Naive thymus-derived CD8-positive, alpha-beta T cell (primary cell): ENCODE measurements around the gene INPP5J. TPM values are rescaled to one million over a fixed set of nuclear protein-coding genes. Genes with fewer than 3 reads are reported as not detected.
A peak's percentile ranks its signal among the peaks of the same experiment; 100 is the strongest.
"Not testable (repeated sequence)": the region's sequence is repeated elsewhere in the genome, so short reads cannot be mapped to it uniquely, and the experiment has no call there.

Experiments
- ATAC-seq, 2 donors: fragments of 150-1000 bp; cut with Tn5 transposase in 1 of 2; sonication (Bioruptor Pico), chemical (Tn5 transposase) in 1 of 2; 1 replicate in 1 of 2; 2 replicates in 1 of 2; pipeline ENCODE4 v1.10.0; 2021; ENCODE audit warnings: mild to moderate bottlenecking in 2 of 2, moderate library complexity in 2 of 2
- POLR2A ChIA-PET: fragments of 350-600 bp; sonication (Branson Sonifier 250); formaldehyde crosslinking; loops from one replicate; lab custom pipeline; 2021; ENCODE audit warnings: antibody characterized with exemption; lab: Charles Lee
- DNase-seq, 10 donors: peaks; one replicate each; pipeline versions ENCODE4 v3.0.0 to v3.0.0-alpha.2; 2020 to 2022
- H3K27ac Mint-ChIP-seq, 10 donors: one replicate each; pipeline ENCODE4 v1.8.0; 2020 to 2022; ENCODE audit warnings: mild to moderate bottlenecking in 10 of 10, mixed read lengths in 10 of 10, moderate library complexity in 4 of 10, inconsistent platforms in 1 of 10
- H3K27me3 Mint-ChIP-seq, 5 donors: one replicate each; pipeline ENCODE4 v1.8.0; 2021 to 2022; ENCODE audit warnings: mixed read lengths in 5 of 5
- H3K36me3 Mint-ChIP-seq, 3 donors: one replicate each; pipeline ENCODE4 v1.8.0; 2020 to 2022; ENCODE audit warnings: mixed read lengths in 3 of 3, mild to moderate bottlenecking in 2 of 3, inconsistent platforms in 1 of 3
- H3K4me1 Mint-ChIP-seq, 4 donors: one replicate each; pipeline ENCODE4 v1.8.0; 2021 to 2022; ENCODE audit warnings: mixed read lengths in 4 of 4
- H3K4me3 Mint-ChIP-seq, 10 donors: one replicate each; pipeline ENCODE4 v1.8.0; 2020 to 2022; ENCODE audit warnings: mild to moderate bottlenecking in 10 of 10, mixed read lengths in 10 of 10, moderate library complexity in 6 of 10, inconsistent platforms in 1 of 10
- H3K9me3 Mint-ChIP-seq, 9 donors: one replicate each; pipeline ENCODE4 v1.8.0; 2020 to 2022; ENCODE audit warnings: mixed read lengths in 9 of 9, mild to moderate bottlenecking in 3 of 9, inconsistent platforms in 1 of 9, moderate library complexity in 1 of 9
- polyA plus RNA-seq, 3 donors: library from polyadenylated mRNA; unstranded; fragments of 300-500 nt; fragmentation: Illumina TruSeq; gene quantifications; one replicate each; pipeline ENCODE4 v1.2.3, GENCODE V29; 2021
- total RNA-seq, 8 experiments: library from RNA in 2 of 8; stranded (reverse) in 2 of 8; gene quantifications; one replicate each; pipeline ENCODE4 v1.2.3 and lab custom pipeline; 2021 to 2026

The INPP5J gene
- total and polyA plus RNA-seq, 5 experiments from 2014 or later: 0.33 to 0.47 TPM; not detected in 3

DNA sequence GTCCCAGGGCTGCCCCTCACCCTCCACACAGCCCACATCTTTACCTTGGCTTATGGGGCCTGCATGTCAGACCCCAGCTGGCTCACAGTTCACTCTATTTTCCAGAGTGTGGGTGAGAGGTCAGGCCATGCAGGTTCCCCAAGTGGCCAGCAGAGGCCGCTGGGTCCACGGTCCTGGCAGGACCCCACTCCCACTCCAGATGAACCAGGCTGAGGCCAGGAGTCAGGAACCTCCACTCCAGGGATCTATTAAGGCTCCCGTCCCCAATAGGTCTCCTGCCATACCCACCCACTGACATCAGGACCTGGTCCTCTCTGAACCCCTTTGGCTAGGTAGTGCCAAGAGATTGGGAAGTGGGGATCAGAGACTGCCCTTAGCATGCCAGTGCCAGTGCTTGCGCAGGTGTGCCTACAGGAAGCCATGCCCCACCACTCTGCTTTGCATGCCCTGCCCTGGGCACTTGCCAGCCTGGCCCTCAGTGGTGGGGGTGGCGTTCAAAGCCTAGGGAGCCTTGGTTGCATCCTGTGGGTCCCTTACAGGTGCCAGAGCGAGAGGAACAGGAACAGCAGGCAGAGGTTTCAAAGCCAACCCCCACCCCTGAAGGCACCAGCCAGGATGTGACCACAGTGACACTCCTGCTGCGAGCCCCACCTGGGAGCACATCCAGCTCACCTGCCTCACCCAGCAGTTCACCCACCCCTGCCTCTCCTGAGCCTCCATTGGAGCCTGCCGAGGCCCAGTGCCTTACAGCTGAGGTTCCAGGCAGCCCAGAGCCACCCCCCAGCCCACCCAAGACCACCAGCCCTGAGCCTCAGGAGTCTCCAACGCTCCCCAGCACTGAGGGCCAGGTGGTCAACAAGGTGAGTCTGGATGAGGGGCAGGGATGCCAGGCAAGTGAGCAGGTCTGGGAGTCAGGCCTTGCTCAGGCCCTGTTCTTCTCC, 33.3 kb upstream of the INPP5J start:
- Mint-ChIP-seq H3K36me3 (no peaks in the 10 kb centered on the region), H3K27ac (no peak overlapping the region), H3K9me3 (no peaks in the 10 kb centered on the region), H3K4me1 (peaks cover under 1 to 7% (median 4%) of the 10 kb centered on the region in 4 donors), H3K4me3 (no peak overlapping the region), H3K27me3 (no peaks in the 10 kb centered on the region)
- POLR2A ChIA-PET: no interaction called here
- no peak for ATAC-seq
- DNase-seq: peak in 2 of 10 donors; percentile 27 to 31

DNA sequence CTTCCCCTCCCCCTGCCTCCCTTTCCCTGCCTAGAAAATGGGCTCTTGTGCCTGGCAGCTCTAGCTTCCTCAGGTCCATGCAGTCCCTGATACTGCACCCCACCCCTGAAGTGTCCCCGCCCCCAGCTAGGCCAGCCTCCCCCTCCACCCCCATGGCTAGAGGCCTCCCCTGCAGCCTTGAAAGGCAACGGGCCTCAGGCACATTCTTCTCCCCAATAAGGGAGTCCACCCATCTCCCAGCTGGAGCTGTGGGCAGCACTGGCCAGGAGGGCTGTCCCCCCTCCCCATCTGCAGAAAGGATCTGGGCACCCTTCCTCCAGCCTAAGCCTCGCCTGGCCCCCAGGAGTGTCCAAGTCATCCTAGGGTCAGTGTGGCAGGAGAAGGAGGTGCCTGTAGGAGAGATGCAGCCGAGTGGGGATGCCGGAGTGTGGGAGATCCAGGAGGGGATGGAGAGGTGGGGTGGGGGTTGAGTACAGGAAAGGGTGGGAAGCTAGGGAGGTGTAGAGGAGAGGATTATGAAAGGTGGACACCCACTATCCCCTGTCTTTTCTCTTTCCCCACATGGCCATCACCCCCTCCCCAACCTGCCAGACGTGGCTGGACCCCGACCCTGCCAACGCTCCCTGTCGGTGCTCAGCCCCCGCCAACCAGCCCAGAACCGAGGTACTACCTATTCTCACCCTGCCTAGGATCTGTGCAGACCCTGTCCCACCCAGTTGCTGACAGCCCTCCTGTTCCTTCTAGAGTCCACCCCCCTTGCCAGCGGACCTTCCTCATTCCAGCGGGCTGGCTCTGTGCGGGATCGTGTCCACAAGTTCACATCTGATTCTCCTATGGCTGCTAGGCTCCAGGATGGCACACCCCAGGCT, 32.3 kb upstream of the INPP5J start:
- H3K4me3 Mint-ChIP-seq: no peak overlapping the region
- ATAC-seq (no peak), DNase-seq (no peak)
- no peaks in the 10 kb centered on the region for H3K36me3 Mint-ChIP-seq
- H3K4me1 Mint-ChIP-seq: peaks cover 0 to 3% (median 1%) of the 10 kb centered on the region in 4 donors
- no peaks in the 10 kb centered on the region for H3K27me3 Mint-ChIP-seq
- no peaks in the 10 kb centered on the region for H3K9me3 Mint-ChIP-seq
- POLR2A ChIA-PET: no interaction called here
- no peak overlapping the region for H3K27ac Mint-ChIP-seq

DNA sequence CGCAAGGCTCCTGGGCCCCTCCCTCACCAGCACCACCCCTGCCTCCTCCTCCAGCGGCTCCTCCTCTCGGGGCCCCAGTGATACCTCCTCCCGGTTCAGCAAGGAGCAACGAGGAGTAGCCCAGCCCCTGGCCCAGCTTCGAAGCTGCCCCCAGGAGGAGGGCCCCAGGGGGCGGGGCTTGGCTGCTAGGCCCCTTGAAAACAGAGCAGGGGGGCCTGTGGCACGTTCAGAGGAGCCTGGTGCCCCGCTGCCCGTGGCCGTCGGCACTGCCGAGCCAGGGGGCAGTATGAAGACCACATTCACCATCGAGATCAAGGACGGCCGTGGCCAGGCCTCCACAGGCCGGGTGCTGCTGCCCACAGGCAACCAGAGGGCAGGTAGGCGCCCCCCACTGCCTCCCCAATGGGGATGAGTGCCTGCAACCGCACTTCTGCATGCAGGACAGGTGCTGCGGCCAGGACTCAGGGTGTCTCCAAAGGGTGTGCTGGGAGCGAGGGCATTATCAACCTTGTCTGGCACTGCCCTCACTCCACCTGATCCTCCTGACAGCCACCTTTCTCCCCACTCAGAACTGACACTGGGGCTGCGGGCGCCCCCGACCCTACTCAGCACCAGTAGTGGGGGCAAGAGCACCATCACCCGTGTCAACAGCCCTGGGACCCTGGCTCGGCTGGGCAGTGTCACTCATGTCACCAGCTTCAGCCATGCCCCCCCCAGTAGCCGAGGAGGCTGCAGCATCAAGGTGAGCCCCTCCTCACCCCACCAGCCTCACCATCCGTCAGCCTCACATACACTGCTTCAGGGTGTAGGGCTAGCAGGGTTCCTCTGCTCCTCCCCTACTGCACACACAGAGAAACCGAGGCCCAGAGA, 31.4 kb upstream of the INPP5J start:
- DNase-seq: no peak
- Mint-ChIP-seq H3K9me3 (no peaks in the 10 kb centered on the region), H3K4me1 (peaks cover 0 to 3% (median under 1%) of the 10 kb centered on the region in 4 donors), H3K36me3 (no peaks in the 10 kb centered on the region), H3K27me3 (no peaks in the 10 kb centered on the region), H3K4me3 (no peak overlapping the region), H3K27ac (no peak overlapping the region)
- no peak for ATAC-seq
- POLR2A ChIA-PET: no interaction called here

DNA sequence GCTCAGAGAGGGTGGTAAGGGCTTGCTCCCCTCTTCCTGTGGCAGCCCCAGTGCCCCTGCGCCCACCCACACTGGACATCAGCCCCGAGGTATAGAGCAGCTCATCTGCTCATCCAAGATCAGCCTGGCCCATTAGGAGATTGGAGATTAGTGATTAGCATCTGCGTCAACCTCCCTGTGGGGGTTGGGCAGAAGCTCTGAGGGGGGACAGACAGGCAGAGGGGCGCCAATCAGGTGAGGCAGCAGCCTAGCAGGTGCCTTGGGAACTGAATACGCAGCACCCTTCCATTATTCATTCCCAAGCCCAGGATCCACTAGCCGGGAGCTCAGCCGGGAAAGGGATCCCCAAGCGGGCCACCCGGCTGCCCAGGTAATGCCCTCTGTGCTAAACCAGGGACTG, 30.6 kb upstream of the INPP5J start:
- DNase-seq (no peak), ATAC-seq (no peak)
- Mint-ChIP-seq H3K4me3 (no peak overlapping the region), H3K27ac (no peak overlapping the region), H3K36me3 (no peaks in the 10 kb centered on the region), H3K27me3 (no peaks in the 10 kb centered on the region), H3K4me1 (peaks cover 0 to 3% (median under 1%) of the 10 kb centered on the region in 4 donors), H3K9me3 (no peaks in the 10 kb centered on the region)
- POLR2A ChIA-PET: no interaction called here

DNA sequence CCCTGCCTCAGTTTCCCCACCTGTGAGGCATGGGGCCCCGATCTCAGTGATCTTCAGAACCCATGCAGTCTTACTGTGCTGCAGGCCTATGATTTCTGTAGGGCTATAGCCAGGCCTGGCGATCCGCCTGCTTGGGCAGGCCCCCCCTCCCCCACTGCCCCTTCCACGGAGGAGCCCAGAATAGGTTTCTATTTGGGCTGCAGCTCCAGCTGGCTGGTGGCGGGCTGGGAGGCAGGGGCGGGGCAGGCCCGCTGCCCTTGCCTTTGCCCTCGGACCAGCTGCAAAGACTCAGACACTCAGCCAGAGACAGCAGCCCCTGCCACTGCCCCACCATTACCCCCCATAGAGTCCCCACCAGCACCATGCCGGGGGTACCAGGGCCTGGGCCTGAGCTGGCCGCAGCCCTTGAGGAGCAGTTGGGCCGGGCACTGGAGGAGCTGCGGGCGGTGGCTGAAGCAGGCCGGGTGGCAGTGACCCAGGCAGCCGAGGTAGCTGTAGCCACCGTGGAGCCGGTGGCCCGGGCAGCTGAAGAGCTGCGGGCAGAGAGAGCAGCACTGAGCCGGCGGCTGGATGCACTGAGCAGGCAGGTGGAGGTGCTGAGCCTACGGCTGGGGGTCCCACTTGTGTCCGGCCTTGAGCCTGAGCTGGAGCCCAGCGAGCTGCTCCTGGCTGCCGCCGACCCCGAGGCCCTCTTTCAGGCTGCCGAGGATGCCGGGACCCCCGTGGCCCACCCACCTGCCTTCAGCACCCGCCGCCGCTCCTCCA, 29.5 kb upstream of the INPP5J start:
- no peaks in the 10 kb centered on the region for H3K27me3 Mint-ChIP-seq
- no peak for DNase-seq
- peaks cover 0 to 3% (median under 1%) of the 10 kb centered on the region in 4 donors for H3K4me1 Mint-ChIP-seq
- H3K36me3 Mint-ChIP-seq: no peaks in the 10 kb centered on the region
- POLR2A ChIA-PET: no interaction called here
- no peaks in the 10 kb centered on the region for H3K9me3 Mint-ChIP-seq
- no peak overlapping the region for H3K4me3 Mint-ChIP-seq
- H3K27ac Mint-ChIP-seq: no peak overlapping the region
- no peak for ATAC-seq

DNA sequence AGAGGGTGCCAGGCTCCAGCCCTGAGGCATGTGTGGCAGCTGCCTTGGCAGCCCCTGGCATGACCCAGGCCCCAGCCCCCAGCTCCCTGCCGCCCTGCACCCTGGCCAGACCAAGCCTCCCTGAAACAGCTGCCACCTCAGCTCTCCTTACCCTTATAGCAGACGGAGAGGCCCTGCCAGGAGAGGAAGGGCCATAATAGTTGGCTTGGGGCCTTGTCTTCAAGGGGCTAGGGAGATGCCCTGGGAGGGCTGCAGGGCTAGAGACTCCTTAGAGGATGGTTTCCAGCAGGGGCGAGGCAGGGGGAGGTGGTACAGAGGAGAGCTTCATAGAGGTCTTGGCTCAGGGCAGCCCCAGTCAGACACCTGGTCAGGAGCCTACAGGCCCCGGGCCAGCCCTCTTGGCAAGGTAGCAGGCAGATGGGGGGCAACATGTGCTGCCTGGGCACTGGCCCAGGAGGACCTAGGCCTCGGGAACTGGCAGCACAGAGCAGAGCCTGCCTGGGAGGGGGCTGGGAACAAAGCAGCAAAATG, 28.7 kb upstream of the INPP5J start:
- peak overlapping the region in 1 of 10 donors; percentile 53 for H3K27ac Mint-ChIP-seq

DNA sequence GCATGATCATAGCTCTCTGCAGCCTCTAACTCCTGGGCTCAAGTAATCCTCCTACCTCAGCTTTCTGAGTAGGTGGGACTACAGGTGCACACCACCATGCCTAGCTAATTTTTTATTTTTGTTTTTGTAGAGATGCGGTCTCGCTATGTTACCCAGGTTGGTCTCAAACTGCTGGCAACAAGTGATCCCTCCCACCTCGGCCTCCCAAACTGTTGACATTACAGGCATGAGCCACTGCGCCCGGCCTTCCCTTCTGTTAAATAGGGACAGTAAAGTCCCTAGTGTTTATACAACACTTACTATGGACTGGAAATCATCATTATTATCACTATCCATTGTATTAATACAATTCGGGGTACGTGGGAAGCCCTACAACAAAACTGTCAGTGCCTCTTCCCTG, 28.0 kb upstream of the INPP5J start:
- DNase-seq: no peak
- H3K27ac Mint-ChIP-seq: peak overlapping the region in 1 of 10 donors; percentile 25
- H3K27me3 Mint-ChIP-seq: no peaks in the 10 kb centered on the region
- H3K9me3 Mint-ChIP-seq: no peaks in the 10 kb centered on the region
- POLR2A ChIA-PET: interaction anchor here (1.0 kb wide), 1 partner anchor 12 kb away, joined by 3 read pairs; the partner anchor contains the start of gene SELENOM
- no peak for ATAC-seq
- H3K4me1 Mint-ChIP-seq: no peaks in the 10 kb centered on the region
- no peak overlapping the region for H3K4me3 Mint-ChIP-seq
- no peaks in the 10 kb centered on the region for H3K36me3 Mint-ChIP-seq

More for the DNA sequence above, 28.7 kb upstream of the INPP5J start:
- no peaks in the 10 kb centered on the region for H3K27me3 Mint-ChIP-seq
- DNase-seq (no peak), ATAC-seq (no peak)
- no peaks in the 10 kb centered on the region for H3K36me3 Mint-ChIP-seq
- POLR2A ChIA-PET: interaction anchor here (0.6 to 1.0 kb wide), 2 partner anchors 13 to 22 kb away, joined by 3 read pairs; partner anchors contain the start of gene SELENOM
- no peaks in the 10 kb centered on the region for H3K9me3 Mint-ChIP-seq
- peaks cover 0 to 1% (median under 1%) of the 10 kb centered on the region in 4 donors for H3K4me1 Mint-ChIP-seq
- H3K4me3 Mint-ChIP-seq: no peak overlapping the region

DNA sequence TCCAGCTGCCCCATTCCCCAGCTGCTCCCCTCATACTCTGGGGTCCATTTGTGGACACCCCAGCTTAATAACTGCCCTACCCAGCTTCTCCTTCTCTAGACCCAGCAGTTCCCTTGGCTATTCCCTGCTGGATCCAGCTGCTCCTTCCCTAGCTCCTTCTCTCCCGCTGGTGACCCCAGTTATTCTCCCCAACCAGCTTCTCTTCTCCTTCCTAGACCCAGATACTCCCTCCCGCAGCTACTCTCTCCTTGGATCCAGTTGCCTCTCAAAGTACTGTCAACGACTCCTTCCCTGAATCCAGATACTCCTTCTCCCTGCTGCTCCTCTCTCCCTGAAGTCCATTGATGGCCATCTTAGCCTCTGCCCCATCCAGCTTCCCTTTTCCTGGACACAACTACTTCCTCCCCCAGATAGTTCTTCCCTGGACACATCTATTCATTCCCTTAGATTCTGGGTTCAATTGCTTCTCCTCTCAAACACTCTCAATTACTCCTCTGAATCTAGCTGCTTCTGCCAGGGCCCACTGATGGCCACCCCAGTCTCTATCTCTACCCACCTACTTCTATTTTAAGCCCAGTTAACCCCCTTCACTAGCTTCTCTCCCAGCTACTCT, 27.0 kb upstream of the INPP5J start:
- H3K36me3 Mint-ChIP-seq: no peaks in the 10 kb centered on the region
- H3K27ac Mint-ChIP-seq: peak overlapping the region in 2 of 10 donors; percentile 24 to 55
- DNase-seq: no peak
- H3K27me3 Mint-ChIP-seq: no peaks in the 10 kb centered on the region
- H3K4me3 Mint-ChIP-seq: no peak overlapping the region
- POLR2A ChIA-PET: interaction anchor here (0.5 to 1.6 kb wide), 4 partner anchors 11 to 273 kb away, joined by 3 to 4 read pairs (median 4); partner anchors contain the start of gene SELENOM
- peaks cover 0 to 2% (median 0%) of the 10 kb centered on the region in 4 donors for H3K4me1 Mint-ChIP-seq
- H3K9me3 Mint-ChIP-seq: no peaks in the 10 kb centered on the region
- no peak for ATAC-seq

DNA sequence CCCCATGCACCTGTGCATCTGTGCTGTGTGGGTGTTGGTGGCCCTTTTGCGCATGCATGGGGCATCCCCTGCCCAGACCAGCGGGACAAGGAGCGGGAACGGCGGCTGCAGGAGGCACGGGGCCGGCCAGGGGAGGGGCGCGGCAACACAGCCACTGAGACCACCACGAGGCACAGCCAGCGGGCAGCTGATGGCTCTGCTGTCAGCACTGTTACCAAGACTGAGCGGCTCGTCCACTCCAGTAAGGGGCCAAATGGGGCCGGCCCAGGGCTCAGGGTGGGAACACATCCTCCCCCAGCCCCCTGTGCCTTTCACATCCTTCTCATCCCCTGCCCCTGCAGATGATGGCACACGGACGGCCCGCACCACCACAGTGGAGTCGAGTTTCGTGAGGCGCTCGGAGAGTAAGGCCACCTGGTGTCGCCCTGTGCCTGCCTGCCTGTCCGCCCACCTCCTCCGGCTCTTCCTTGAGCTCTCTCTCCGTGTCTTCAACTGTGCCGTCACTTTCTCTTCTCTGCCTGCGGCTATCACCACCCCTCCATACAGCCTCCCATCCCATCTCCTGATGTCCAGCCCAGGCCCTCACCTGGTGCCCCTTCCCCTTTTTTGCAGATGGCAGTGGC, 26.0 kb upstream of the INPP5J start:
- Mint-ChIP-seq H3K4me1 (peaks cover 0 to 2% (median 0%) of the 10 kb centered on the region in 4 donors), H3K4me3 (no peak overlapping the region), H3K27me3 (no peaks in the 10 kb centered on the region), H3K36me3 (no peaks in the 10 kb centered on the region), H3K27ac (peak overlapping the region in 1 of 10 donors; percentile 58), H3K9me3 (no peaks in the 10 kb centered on the region)
- ATAC-seq (no peak), DNase-seq (no peak)
- POLR2A ChIA-PET: interaction anchor here (0.7 to 1.6 kb wide), 2 partner anchors 10 to 144 kb away, joined by 3 to 4 read pairs; partner anchors contain the start of gene SELENOM

DNA sequence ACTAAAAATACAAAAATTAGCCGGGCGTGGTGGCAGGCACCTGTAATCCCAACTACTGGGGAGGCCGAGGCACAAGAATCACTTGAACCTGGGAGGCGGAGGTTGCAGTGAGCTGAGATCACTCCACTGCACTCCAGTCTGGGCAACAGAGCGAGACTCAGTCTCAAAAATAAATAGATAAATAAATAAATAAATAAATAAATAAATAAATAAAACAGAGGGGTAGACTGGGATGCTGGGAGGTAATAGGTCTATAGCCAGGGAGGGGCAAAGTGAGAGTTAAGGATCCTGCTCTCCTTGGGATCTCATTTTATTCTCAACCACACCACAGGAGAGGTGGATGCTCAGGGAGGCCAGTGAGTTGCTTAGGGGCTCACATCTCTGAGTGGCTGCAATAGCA, 25.2 kb upstream of the INPP5J start:
- H3K4me3 Mint-ChIP-seq, H3K4me1 Mint-ChIP-seq, H3K27me3 Mint-ChIP-seq, DNase-seq, H3K36me3 Mint-ChIP-seq, H3K9me3 Mint-ChIP-seq, ATAC-seq, POLR2A ChIA-PET, H3K27ac Mint-ChIP-seq: not testable (repeated sequence)
